ENCODE measurements around the gene PRRT2.

DNA sequence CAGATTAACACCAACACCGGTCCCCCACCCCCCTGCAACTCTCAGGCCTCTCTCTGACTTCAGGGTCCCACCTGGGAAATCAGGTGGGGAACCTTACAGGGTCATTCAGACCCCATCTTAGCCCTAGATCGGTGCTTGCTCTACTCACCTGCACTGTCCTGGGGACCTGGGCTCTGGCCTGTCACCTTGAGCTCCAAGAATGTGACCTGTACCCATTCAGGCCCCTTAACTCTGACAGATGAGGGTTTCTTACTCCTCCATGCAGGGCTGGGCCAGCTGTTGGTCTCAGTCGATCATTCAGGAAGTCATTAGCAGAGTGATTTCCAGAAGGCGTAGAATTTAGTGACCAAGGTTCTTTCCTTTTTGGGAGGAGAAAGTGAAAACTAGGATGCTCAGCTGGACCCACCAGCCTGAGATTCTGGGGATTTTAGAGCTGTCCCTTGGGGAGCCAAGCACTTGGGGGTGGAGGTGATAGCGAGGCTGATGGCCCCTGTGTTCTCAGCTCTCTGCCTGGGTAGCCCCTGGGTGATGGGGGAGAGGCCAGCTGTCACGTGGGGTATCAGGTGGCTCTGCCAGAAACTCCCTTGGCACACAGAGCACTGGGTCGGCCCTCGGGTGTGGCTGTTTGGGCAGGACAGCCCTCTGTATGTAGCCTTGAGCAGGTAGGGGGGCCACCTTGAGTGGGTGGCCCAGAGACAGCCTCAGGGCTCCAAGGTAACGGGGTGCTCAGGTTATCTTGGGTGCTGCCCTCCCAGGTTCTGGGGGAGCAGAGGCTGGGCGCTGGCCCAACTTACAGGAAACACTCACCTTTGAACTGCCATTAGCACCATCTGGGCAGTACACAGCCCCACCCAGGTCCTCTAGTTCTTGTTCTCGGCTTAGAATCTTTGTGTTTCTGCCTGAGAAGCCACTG lies 9.0 kb downstream of the PRRT2 start:
- TF ChIP-seq, protein P1, sequence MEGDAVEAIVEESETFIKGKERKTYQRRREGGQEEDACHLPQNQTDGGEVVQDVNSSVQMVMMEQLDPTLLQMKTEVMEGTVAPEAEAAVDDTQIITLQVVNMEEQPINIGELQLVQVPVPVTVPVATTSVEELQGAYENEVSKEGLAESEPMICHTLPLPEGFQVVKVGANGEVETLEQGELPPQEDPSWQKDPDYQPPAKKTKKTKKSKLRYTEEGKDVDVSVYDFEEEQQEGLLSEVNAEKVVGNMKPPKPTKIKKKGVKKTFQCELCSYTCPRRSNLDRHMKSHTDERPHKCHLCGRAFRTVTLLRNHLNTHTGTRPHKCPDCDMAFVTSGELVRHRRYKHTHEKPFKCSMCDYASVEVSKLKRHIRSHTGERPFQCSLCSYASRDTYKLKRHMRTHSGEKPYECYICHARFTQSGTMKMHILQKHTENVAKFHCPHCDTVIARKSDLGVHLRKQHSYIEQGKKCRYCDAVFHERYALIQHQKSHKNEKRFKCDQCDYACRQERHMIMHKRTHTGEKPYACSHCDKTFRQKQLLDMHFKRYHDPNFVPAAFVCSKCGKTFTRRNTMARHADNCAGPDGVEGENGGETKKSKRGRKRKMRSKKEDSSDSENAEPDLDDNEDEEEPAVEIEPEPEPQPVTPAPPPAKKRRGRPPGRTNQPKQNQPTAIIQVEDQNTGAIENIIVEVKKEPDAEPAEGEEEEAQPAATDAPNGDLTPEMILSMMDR (IDR thresholded peaks at IDR 0.05): no peak
- TF ChIP-seq POLR2AphosphoS5 (IDR thresholded peaks at IDR 0.05) (no peak), POLR2A (IDR thresholded peaks at IDR 0.05) (no peak), EP300 (IDR thresholded peaks at IDR 0.05) (no peak)
